ENCODE measurements around the gene ART3.

DNA sequence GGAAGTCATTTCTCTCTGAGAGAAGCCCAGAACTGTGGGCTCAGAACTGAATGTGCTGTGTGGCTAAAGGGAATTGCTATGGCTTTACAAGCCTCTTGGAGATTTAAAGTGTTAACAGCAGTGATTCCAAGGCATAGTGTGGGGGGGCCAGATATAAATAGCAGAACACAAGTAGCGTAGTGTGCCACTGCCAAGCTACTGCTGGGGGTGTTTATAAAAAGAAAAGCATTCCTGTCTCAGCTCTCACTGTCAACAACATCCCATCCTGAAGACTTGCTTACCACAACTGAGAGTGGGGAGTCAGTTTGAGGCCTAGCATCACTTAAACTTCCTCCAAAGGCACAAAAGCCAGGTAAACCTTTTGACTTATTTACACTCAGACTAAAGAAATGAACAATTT is at the start of gene ART3:
- TF ChIP-seq, protein P1, sequence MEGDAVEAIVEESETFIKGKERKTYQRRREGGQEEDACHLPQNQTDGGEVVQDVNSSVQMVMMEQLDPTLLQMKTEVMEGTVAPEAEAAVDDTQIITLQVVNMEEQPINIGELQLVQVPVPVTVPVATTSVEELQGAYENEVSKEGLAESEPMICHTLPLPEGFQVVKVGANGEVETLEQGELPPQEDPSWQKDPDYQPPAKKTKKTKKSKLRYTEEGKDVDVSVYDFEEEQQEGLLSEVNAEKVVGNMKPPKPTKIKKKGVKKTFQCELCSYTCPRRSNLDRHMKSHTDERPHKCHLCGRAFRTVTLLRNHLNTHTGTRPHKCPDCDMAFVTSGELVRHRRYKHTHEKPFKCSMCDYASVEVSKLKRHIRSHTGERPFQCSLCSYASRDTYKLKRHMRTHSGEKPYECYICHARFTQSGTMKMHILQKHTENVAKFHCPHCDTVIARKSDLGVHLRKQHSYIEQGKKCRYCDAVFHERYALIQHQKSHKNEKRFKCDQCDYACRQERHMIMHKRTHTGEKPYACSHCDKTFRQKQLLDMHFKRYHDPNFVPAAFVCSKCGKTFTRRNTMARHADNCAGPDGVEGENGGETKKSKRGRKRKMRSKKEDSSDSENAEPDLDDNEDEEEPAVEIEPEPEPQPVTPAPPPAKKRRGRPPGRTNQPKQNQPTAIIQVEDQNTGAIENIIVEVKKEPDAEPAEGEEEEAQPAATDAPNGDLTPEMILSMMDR (IDR thresholded peaks at IDR 0.05): no peak
- TF ChIP-seq POLR2A (IDR thresholded peaks at IDR 0.05) (no peak), POLR2AphosphoS5 (IDR thresholded peaks at IDR 0.05) (no peak)

Data from sigmoid colon (tissue), 4 donors.